HG03565 (cell line): Measurements from ENCODE around the gene HOXD13.

ENCODE experiments used
- ATAC-seq: cut with Tn5 transposase; IDR thresholded peaks from one replicate; pipeline ENCODE4 v1.9.1; 2021; ENCODE audit warnings: mild to moderate bottlenecking, moderate library complexity; ENCODE audit not compliant: unreplicated experiment

The HOXD13 gene

DNA sequence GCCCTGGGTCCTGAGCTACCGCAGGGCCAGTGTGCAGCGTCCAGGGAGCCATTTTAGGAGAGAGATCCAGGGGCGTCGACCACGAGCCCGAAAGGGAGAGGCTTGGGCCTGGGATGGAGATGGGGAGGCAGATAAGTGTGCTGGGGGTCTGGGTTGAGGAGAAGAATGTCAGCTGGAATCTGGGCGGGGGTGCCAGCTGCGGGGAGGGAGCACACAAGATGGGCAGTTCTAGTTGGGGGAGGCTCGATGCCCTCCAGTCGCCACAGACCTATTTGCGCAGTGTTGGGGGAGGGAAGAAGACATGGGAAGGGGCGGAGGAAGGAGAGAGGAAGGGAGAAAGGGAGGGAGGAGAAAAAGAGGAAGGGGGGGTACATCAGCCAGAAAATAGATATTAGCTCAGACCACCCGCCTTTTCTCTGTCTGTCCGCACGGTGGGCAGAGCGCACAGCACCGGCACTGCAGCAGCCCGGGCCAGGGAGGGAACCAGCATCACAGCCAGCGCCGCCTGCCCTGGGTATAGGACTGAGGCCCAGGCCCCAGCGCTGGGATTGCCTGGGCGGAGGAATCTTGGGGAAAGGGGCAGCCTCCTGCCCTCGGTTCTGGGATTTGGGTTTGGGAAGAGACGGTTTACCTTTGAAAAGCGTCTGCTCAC is 12.7 kb downstream of the HOXD13 start:
- no peak for ATAC-seq

DNA sequence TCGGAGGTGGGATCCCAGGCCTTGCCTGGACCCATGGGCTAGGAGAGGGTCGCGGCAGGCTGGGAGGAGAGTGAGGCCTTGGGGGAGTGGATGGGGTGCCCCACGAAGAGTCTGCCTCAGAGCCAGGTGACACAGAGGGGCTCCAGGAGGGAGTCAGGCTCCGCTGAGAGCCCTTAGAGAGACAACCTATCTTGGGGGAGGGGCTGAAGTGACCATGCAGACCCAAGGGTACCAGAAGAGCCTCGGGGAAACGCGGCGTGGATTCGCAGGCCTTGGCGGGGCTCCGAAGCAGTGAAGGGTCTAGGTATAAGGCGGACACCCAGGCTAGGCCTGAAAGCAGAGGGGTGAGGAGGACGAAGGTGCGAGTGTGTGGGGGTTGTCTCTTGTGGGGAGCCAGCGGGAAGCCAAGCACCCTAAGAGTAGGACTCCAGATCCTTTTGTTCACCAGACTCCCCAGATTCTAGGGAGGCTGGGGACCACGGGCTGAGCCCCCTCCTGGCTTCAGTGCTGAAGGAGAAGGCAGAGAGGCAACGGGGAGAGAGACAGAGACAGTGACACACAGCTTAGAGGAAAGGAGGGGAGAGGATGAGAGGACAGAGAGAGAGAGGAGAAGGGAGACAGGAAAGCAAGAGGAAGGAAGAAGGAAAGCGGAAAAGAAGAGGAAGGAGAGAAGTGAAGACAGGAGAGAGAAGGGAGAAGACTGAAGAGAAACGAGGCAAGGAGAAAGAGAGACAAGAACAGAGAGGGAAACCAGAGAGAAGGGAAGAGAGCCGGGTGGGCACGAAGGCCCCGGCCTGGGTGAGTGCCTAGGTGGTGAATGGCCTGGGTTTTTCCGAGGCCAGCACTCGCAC is 13.4 kb downstream of the HOXD13 start:
- no peak for ATAC-seq

DNA sequence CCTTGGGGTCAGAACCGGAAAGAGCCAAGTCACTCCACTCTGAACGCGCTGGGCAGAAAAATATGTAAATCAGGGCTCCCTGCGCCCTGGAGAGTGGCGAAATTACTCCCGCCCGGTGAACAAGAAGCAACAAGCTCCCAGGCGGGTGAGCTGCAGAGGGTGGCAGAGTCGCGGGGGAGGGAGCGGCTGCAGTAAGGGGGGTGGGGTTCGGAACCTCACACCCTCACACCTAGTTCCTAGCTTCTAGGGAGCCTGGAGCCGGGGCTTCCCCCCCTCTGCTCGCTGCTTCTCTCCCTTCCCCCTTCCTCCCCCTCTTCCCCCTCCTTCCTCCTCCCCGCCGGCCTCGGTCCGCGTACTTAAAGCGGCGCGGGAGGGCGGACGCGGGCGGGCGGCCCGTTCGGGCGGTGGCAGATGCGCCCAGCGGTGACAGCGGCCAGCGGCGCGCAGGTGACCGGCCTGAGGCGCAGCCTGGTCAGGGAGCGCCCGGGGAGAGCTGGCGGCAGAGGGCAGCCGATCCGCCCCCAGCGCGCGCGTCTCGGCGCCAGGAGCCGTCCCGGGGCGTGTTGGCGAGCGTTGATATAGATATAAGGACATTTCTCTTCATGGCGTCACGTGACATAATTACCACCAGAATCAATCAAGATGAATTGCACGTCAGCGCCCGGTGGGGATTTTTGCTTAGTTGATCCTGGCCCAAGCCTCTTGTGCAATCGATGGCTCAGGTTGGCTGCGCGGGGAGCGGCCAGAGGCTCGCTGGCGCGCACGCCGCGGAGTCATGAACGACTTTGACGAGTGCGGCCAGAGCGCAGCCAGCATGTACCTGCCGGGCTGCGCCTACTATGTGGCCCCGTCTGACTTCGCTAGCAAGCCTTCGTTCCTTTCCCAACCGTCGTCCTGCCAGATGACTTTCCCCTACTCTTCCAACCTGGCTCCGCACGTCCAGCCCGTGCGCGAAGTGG is 14.3 kb downstream of the HOXD13 start, which contains the start of gene HOXD11:
TSS of gene HOXD11 (plus strand) at position 700 of the 959 bp plus-strand sequence. CDS start at position 776, 76 bp downstream.
- no peak for ATAC-seq

DNA sequence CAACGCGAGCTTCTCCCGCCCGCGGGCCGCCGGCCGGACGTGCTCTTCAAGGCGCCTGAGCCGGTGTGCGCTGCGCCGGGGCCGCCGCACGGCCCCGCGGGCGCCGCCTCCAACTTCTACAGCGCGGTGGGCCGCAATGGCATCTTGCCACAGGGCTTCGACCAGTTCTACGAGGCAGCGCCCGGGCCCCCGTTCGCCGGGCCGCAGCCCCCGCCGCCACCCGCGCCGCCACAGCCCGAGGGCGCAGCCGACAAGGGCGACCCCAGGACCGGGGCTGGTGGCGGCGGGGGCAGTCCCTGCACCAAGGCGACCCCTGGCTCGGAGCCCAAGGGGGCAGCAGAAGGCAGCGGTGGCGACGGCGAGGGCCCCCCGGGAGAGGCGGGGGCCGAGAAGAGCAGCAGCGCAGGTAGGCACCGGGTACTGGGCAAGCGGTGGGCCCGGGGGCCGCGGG is 15.2 kb downstream of the HOXD13 start:
- ATAC-seq = no peak

DNA sequence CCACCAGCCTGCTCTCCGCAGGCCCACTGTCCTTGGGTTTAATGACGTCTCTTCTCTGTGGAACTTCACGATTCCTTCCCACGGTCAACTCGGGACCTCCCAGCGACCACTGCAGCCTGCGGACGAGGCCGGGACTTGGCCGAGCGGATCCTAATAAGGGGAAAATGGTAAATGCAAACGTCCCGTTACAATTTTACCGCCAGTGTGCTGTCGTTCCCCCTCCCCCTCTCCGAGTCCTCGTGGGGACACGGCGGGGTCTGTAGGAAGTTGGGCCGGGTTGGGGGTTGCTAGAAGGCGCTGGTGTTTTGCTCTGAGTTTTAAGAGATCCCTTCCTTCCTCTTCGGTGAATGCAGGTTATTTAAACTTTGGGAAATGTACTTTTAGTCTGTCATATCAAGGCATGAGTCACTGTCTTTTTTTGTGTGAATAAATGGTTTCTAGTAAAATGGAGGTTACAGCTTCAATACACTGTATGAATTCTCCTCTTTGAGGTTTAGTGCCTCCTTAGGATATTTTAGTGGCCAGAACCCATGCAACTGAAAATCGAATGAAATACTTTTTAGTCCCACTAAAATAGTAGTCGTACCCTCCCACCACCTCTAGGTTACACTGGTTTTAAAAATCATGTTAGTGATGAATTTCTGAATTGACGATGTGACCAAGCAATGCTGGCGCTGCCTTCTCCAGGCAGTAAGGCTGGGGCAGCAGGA is 16.8 kb downstream of the HOXD13 start:
- ATAC-seq = no peak

DNA sequence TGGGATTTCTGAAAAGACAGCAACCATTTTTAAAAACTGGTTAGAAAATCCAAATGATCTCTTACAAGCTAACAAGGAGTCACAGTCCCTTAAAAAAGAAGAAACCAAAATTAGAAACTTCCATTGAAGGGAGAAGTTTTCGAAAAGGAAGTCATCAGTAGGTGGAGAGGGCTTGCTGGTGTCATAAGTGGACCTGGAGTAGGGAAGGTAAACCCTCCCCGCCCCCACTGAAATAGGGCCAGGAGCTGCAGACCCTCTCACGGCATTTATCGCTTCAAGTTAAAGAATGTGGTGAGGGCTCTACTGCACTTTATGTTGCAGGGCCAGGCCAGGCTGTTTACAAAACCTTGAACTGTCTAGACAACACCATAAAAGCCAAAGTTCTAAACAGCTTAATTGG is 17.4 kb downstream of the HOXD13 start:
- no peak for ATAC-seq

DNA sequence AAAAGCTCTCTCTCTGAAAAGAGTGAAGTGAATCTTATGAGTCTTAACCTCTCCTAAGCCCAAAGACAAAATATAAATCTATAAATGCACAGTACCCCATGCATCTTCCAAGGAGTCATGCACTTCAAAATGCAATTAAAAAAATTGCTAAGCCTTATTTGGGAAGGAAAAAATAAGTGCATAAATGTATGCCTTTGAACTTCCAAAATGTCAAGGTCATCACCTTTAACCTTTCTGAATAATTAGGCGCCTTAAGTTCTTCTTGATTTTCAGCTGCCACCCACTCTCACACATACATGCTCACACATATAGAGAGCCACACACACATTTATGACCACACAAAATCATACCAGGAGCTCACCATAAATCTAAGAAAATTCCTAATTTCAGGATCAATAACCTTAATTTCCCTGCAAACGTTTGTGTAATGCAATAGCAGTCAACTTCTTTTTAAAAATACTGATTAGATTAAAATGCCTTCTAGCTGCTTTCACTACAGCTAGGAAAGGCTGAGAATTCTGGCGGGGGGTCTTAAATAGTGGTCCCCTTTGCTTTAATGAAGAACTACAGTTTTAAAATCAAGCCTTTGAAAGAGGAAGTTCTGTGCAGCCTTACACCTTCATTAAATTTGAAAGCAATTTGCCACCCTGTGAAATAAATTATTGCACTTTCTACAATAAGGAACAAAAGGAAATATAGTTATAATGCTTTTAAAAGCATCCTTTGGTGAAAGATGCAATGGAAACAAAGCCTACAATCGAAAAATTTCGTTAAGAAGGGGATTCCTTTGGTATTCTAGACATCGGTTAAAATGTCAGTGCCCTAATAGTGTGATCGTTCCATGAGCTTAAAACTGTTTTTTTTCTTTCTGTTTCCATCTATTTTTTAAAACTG is 18.1 kb downstream of the HOXD13 start:
- ATAC-seq = no peak

DNA sequence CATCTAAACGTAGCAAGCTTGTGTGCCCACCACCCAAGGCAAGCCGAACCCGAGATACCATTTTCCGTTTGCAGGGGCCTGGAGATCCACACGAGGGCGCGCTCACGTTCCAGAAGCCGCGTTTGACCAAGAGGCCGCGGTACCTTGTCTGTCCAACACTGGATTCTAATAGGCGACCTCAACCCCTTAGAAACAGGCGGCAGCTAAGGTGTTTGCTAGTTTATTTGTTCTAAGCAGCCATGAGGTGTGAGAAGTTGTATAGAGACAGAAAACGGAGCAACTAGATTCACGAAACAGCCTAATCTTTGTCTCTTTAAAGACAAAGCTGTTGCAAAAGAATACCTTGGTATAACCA is 18.8 kb downstream of the HOXD13 start:
- ATAC-seq = no peak

DNA sequence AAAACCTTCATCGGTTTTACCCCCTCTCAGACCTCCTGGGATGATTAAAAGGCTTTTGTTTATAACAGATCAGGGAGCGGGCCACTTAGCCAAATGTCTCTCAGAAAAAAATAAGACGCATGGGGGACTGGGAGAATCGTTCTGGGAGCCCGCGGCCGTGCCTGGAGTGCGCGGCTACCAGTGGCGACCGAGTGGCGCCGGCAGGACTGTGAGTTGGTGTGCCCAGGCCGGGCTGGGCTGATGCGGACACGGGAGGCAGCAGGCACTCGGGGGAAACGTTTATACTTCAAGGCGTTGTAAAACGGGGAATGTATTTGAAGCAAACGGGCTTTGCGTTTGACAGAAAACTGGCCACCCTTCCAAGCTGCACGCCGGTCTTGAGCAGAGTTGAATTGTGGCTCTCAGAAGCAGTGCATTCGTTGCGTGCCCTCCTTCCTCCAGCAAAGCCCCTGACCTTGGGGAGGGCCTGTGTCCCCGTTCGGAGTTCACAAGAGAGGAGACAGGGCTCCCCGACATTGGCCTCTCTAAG is 19.4 kb downstream of the HOXD13 start:
- no peak for ATAC-seq

DNA sequence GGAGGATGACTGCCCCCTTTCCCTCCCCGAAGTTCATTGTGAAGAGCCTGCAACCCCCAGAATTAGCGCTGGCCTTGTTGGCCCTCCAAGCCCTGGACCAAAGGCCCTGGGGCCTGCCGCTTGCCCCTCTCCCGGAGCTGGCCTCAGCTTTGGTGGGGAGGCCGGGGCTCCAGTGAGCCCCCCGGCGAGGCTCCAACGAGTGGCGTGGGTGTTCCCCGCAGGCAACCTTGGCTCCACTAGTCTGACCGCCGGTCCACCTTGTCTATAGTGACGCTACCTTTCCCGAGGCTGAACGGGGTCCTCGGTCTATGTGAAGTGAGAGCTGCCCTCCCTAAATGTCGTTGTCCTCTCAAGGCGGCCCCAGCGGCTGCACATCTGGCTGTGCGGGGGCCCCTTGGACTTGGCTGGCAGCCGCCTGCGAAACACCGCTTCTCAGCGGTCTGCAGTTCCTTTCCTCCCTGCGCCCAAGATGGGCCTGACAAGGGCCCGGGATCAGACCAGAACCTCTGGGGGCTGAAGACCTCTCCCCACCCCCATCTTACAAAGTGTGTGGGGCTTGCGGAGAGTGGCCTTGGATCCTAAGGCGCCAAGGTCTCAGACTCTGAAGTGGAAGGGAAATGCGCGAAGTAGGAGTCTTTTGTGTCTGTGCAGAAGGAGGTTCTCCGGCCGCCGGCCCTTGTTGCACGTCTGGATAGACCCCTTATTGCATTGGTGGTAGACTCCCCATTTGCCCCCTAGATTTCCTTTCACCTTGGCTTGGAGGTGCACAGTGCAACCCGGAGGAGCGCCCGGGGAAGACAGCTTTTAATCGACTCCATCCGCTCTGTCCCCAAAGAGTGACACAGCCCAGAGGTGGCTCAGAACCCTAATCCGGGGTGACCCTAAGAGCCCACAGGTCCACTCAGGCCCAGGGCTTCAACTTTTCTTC is 20.1 kb downstream of the HOXD13 start:
- ATAC-seq = no peak

DNA sequence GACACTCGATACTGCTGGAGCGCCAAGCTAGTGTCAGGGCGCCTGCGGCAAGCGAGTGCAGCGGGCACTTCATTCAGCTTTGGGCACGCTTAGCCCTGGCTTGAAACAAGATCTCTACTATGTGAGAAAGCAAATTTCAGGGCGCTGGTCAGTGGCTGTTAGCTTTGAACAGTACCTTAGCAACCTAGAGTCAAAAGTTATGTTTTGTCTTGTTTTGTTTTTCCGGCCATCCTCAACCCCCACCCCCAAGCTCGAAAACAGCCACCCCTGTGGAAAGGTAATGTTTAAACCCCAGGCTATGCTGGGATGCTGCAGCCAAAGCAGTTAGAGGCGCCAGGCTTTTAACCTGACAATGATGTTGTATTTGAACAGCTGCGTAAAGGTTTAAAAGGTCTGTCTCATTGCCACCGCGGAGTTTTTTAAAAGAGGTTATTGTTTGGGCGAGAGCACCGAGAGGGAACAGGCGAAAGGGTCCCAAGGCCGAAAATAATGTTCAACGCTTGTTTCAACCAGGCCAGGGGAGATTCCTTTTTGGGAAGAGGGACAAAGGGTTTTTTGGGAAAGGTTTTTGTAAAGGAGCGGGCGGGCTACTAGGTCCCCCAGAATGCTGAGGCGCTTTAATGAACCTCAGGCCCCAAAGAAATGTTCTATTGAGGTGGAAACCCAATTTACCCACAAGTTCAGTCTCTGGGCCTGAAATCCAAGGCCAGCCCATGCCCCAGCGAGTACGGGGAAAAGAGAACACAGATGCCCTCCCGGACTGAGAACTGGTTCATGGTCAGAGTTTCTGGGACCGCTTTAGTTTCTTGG is 21.8 kb downstream of the HOXD13 start:
- ATAC-seq = no peak

DNA sequence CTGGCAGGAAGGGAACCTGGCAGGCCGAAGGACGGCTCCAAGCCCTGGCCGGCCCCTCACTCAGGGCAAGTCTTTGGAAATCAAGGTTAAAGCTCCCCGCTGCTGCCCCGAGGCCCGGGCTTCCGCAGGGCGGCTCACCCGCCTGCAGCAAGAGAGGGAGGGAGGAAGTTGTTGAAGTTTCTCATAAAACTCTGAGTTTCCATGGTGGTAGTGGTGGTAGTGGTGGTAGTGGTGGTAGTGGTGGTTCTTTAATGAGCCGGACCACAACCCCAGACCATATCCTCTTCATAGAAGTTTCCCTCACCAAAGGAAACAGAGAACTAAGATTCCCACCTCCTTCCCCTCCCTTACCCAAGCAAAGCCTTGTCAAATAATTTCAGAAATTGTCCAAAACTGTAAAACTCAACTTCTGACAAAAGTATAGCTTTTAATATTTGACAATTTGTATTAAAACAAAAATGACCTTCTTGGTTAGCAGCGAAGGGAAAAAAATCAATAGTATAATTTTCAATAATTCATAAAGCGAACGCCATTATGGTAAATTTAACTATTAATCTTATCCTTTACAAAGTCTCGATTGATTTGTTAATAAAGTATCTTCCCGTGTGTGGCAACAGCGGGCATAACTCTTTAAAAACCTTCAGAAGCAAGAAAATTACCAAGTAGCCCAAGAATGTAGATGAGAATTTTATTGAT is 22.6 kb downstream of the HOXD13 start:
- no peak for ATAC-seq

DNA sequence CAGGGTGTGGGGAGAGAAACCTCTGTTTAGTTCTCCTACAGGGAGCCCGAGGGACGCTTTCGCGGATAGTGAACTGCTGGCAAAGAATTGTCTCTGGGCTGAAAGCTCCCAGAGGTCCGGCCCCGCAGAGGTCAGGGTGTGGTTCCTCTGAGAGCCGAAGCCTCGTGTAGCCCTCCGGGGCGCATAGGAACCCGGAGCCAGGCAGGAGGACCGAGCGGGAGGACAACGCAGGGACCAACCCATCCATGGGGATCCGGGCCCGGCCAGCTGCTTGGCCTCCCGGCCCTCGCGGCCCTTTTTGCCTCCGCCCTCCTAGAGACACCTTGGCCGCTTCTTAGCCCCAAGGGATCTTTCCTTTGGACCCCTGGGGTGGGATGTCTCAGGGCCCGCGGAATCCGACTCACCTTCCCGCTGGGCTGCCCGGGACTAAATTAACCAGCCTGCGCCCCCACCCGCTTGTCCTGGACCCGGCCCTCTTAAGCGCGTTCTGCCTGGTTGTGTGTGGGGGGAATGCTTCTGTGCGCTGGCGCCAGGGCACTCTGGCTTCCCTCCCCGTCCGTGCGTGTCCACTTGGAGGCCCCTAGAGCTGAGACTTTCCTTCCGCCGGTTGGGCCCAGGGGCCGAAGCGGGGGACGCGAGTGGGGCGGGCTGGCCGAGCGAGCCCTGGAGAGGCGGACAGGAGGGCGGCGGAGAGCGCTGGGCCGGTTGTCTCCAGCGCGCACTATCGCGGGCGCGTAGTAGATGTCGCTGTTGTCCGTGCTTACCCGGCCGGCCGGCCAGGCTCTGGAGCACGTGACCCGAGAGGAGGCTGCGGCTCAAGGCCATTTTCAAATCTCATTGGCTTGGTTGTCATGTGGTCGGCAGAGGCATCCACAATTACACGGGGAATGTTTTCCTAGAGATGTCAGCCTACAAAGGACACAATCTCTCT is 23.6 kb downstream of the HOXD13 start, which contains the start of gene HOXD10:
TSS of gene HOXD10 (plus strand) at position 896 of the 931 bp plus-strand sequence. CDS start 56 bp downstream, outside the sequence.
- no peak for ATAC-seq

DNA sequence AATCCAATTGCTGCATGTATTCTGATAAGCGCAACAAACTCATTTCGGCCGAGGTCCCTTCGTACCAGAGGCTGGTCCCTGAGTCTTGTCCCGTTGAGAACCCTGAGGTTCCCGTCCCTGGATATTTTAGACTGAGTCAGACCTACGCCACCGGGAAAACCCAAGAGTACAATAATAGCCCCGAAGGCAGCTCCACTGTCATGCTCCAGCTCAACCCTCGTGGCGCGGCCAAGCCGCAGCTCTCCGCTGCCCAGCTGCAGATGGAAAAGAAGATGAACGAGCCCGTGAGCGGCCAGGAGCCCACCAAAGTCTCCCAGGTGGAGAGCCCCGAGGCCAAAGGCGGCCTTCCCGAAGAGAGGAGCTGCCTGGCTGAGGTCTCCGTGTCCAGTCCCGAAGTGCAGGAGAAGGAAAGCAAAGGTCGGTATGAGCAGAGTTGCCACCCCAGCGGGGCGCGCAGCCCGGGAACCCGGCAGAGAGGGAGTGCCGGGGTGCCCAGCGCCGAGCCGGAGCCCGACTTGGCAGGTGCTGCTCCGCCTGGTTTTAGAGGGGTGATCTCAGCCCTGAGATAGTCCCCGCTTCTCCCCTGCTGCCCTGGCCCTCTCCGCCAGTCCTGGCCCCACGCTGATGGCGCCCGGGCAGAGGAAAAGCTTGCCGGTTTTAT is 24.8 kb downstream of the HOXD13 start:
- no peak for ATAC-seq

DNA sequence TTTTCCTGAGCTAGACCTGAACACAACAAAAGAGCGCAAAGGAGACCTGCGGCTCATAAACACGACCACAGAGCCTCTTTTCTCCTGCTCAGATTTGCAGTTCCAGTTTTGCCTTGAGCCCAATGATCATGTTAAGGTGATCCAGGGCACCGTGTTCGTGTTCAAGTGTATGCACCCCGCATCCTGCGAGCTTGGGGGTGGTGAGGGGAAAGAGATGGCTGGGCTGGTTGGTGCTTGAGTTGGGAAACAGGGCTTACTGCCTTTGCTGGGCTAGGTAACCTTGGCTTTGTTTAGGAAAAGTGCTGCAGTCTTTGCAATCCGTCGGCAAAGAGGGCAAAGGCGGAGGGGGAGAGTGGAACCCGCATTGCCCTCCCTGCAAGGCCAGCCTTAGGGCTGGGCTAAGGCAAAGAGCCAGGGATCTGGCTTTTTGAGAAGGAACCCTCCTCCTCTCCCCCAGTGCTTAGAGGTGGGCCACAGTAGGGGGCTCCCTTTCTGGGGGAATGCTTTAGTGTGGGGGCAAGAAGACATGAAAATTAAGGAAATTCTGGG is 25.4 kb downstream of the HOXD13 start:
- no peak for ATAC-seq
